CD4-positive, alpha-beta T cell (primary cell): Measurements from ENCODE around the gene MAP1LC3B2. TPM values are rescaled to one million over a fixed set of nuclear protein-coding genes. Genes with fewer than 3 reads are reported as not detected.

ENCODE experiments used
- ATAC-seq: fragments of 200-7000 bp; cut with Tn5 transposase; one replicate; pipeline ENCODE4 v1.10.0; 2022; ENCODE audit warnings: mild to moderate bottlenecking; ENCODE audit not compliant: poor library complexity
- CTCF ChIA-PET: fragments of 350-600 bp; sonication (Branson Sonifier 250); formaldehyde crosslinking; loops from one replicate; lab custom pipeline; 2021; ENCODE audit warnings: antibody characterized with exemption, inconsistent platforms; lab: Charles Lee
- POLR2A ChIA-PET: fragments of 350-600 bp; sonication (Branson Sonifier 250); formaldehyde crosslinking; loops from one replicate; lab custom pipeline; 2021; ENCODE audit warnings: antibody characterized with exemption, inconsistent platforms; lab: Charles Lee
- DNase-seq, 14 experiments: peaks; one replicate each; pipeline ENCODE4 v3.0.0-alpha.2; 2013 to 2020; ENCODE audit warnings: mixed read lengths in 2 of 14
- H3K27ac ChIP-seq, 2 donors: one replicate each; pipeline versions ENCODE4 v1.5.1 to v1.7.0; 2013; ENCODE audit warnings: low read length in 2 of 2, low read depth in 1 of 2, mild to moderate bottlenecking in 1 of 2
- H3K27me3 ChIP-seq, 2 experiments: 1 replicate in 1 of 2; 2 replicates in 1 of 2; pipeline versions ENCODE4 v1.6.1 to v1.7.0; 2013; ENCODE audit warnings: low read length in 2 of 2, control low read depth in 1 of 2, mild to moderate bottlenecking in 1 of 2, moderate library complexity in 1 of 2; ENCODE audit not compliant: insufficient read depth in 2 of 2, control insufficient read depth in 1 of 2
- H3K36me3 ChIP-seq: one replicate; pipeline ENCODE4 v1.6.1; 2013; ENCODE audit warnings: low read length, control low read depth; ENCODE audit not compliant: insufficient read depth
- H3K4me1 ChIP-seq: one replicate; pipeline ENCODE4 v1.6.1; 2013; ENCODE audit warnings: low read length, control low read depth; ENCODE audit not compliant: insufficient read depth
- H3K4me3 ChIP-seq: one replicate; pipeline ENCODE4 v1.5.1; 2013; ENCODE audit warnings: mild to moderate bottlenecking, low read length, moderate library complexity
- H3K9me3 ChIP-seq, 2 experiments: 1 replicate in 1 of 2; 2 replicates in 1 of 2; pipeline versions ENCODE4 v1.6.1 to v1.7.0; 2013; ENCODE audit warnings: low read length in 2 of 2, mild to moderate bottlenecking in 2 of 2, control low read depth in 1 of 2, moderate library complexity in 1 of 2; ENCODE audit not compliant: control insufficient read depth in 1 of 2, insufficient read depth in 1 of 2
- H3K27ac Mint-ChIP-seq: one replicate; pipeline ENCODE4 v1.8.0; 2020; ENCODE audit warnings: mixed read lengths
- H3K27me3 Mint-ChIP-seq: one replicate; pipeline ENCODE4 v1.8.0; 2021; ENCODE audit warnings: mixed read lengths
- H3K36me3 Mint-ChIP-seq: one replicate; pipeline ENCODE4 v1.8.0; 2021; ENCODE audit warnings: low read depth, mixed read lengths
- H3K4me1 Mint-ChIP-seq: one replicate; pipeline ENCODE4 v1.8.0; 2021; ENCODE audit warnings: low read depth, mixed read lengths
- H3K4me3 Mint-ChIP-seq: one replicate; pipeline ENCODE4 v1.8.0; 2020; ENCODE audit warnings: mild to moderate bottlenecking, mixed read lengths
- H3K9me3 Mint-ChIP-seq: one replicate; pipeline ENCODE4 v1.8.0; 2020; ENCODE audit warnings: mixed read lengths
- CTCF ChIP-seq: fragments of 200-600 bp; IDR thresholded peaks from one replicate; pipeline ENCODE4 v1.8.0; 2022; ENCODE audit warnings: antibody characterized with exemption, mild to moderate bottlenecking
- intact Hi-C, 2 experiments: fragments of 100-400 bp; cut with DNase I in 1 of 2; cut with micrococcal nuclease in 1 of 2; formaldehyde crosslinking; loops; one replicate each; pipeline versions ENCODE4 v1.15.1 to v1.9.0; 2023 to 2025; cut with DNase I, micrococcal nuclease
- total RNA-seq, 174 experiments: library from RNA in 2 of 174; stranded (reverse) in 2 of 174; gene quantifications; one replicate each; pipeline ENCODE4 v1.2.3 and lab custom pipeline; 2021 to 2026

Gene MAP1LC3B2
- total RNA-seq, 2 experiments from 2014 or later, result 1.5 to 2.1 TPM

GRCh38 chr12:116544656-116545055 is 14.5 kb upstream of the MAP1LC3B2 start:
- no peak overlapping the region for H3K4me3 Mint-ChIP-seq
- no peaks in the 10 kb centered on the region for H3K27me3 Mint-ChIP-seq
- peaks cover 11% of the 10 kb centered on the region for H3K4me1 Mint-ChIP-seq
- ChIA-PET POLR2A (no interaction called here), CTCF (interaction anchor here (0.6 kb wide), 1 partner anchor 696 kb away, joined by 4 read pairs; no protein-coding TSS in a partner anchor)
- TF ChIP-seq CTCF, result no peak
- ATAC-seq, result no peak
- no peaks in the 10 kb centered on the region for H3K9me3 Mint-ChIP-seq
- H3K36me3 Mint-ChIP-seq, result no peaks in the 10 kb centered on the region
- Histone ChIP-seq H3K36me3 (no peaks in the 10 kb centered on the region), H3K4me1 (peaks cover 4% of the 10 kb centered on the region), H3K27me3 (no peaks in the 10 kb centered on the region), H3K4me3 (no peak overlapping the region), H3K27ac (no peak overlapping the region), H3K9me3 (no peaks in the 10 kb centered on the region)
- intact Hi-C loops, result no loop called here
- no peak for DNase-seq
- no peak overlapping the region for H3K27ac Mint-ChIP-seq

- CTCF ChIA-PET, result interaction anchor here (0.6 to 0.7 kb wide), 2 partner anchors 14 to 695 kb away, joined by 4 read pairs; partner anchors contain the start of gene MAP1LC3B2
- DNase-seq, result no peak
Measured at GRCh38 chr12:116545144-116545543, 14.0 kb upstream of the MAP1LC3B2 start.

DNA sequence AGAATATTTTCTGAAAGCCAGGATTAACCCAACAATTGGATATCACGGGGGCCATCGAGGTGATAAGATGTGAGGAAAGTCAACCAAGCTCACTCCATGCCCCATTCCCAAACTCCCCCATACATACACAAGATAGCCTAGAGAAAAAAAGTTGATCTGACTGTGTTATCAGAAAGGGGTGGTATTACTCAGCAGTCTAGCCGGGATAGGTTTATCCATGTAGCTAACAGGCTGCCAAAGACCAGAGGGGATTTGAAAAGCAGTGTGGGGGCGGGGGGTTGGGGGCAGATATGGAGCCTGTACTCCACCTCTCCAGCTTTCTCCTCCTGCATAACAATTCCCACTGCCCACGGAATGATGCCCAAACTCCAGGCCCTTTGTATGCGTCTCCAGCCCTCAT is 13.2 kb upstream of the MAP1LC3B2 start:
- Mint-ChIP-seq H3K4me3 (no peak overlapping the region), H3K9me3 (no peaks in the 10 kb centered on the region), H3K27ac (no peak overlapping the region), H3K27me3 (no peaks in the 10 kb centered on the region), H3K36me3 (no peaks in the 10 kb centered on the region), H3K4me1 (peaks cover 11% of the 10 kb centered on the region)
- POLR2A ChIA-PET, result no interaction called here
- intact Hi-C loops, result no loop called here
- no peaks in the 10 kb centered on the region for H3K27me3 ChIP-seq
- DNase-seq (no peak), ATAC-seq (no peak)
- H3K4me3 ChIP-seq, result no peak overlapping the region
- peaks cover 4% of the 10 kb centered on the region for H3K4me1 ChIP-seq
- H3K9me3 ChIP-seq, result no peaks in the 10 kb centered on the region
- H3K27ac ChIP-seq, result no peak overlapping the region
- H3K36me3 ChIP-seq, result no peaks in the 10 kb centered on the region
- TF ChIP-seq CTCF, result no peak
- CTCF ChIA-PET, result interaction anchor here (0.7 kb wide), 1 partner anchor 13 kb away, joined by 4 read pairs; the partner anchor contains the start of gene MAP1LC3B2

More at GRCh38 chr12:116545144-116545543, 14.0 kb upstream of the MAP1LC3B2 start:
- no peak for ATAC-seq
- Histone ChIP-seq H3K27ac (no peak overlapping the region), H3K4me1 (peaks cover 4% of the 10 kb centered on the region), H3K9me3 (no peaks in the 10 kb centered on the region), H3K4me3 (no peak overlapping the region), H3K27me3 (no peaks in the 10 kb centered on the region), H3K36me3 (no peaks in the 10 kb centered on the region)
- no peaks in the 10 kb centered on the region for H3K27me3 Mint-ChIP-seq
- intact Hi-C loops, result no loop called here
- H3K36me3 Mint-ChIP-seq, result no peaks in the 10 kb centered on the region
- TF ChIP-seq CTCF, result no peak
- H3K4me1 Mint-ChIP-seq, result peaks cover 11% of the 10 kb centered on the region
- no peaks in the 10 kb centered on the region for H3K9me3 Mint-ChIP-seq
- no peak overlapping the region for H3K27ac Mint-ChIP-seq
- POLR2A ChIA-PET, result no interaction called here
- H3K4me3 Mint-ChIP-seq, result no peak overlapping the region
